Stimulated activated CD8-positive, alpha-beta memory T cell treated with anti-CD3 and anti-CD28 coated beads, Interleukin-7, amount 100 ng/mL, for 1 hour (primary cell): ENCODE results near the gene FEM1B.

ENCODE experiments used
- DNase-seq, 2 donors: peaks; one replicate each; pipeline ENCODE4 v3.0.0-alpha.2; 2020; ENCODE audit warnings: low read depth in 2 of 2

Gene FEM1B

GRCh38 chr15:68325726-68326125 is 48.2 kb downstream of the FEM1B start:
- no peak for DNase-seq

DNA sequence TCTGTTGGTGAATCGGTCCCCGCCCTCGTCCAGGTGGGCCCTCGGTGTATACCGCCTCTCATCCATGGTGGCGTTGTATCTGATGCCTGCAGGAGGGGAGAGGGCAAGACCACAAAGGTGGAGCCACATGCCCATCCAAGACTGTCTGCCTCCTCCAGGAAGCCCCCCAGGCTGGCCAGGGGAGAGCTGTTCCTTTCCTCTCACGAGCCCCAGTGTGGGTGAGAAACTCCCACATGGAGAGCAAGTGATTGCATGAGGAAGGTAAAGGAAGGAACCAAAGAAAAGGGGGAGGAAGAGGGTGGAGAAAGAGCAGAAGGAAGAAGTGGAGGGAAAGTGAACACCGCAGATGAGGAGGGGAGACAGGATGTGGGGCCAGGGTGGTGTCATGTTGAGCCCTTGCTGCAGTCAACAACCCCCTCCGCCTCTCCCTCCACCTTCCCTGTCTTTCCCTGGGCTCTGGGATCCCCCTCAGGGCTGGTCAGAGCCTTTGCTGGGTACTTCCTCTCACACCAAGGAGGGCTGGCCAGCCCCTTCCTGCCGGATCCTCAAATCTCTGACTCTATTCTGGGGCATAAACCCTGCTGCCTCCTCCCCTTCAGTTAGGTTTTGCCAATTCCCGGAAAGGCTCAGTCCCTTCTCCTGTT is 49.3 kb downstream of the FEM1B start:
- no peak for DNase-seq

DNA sequence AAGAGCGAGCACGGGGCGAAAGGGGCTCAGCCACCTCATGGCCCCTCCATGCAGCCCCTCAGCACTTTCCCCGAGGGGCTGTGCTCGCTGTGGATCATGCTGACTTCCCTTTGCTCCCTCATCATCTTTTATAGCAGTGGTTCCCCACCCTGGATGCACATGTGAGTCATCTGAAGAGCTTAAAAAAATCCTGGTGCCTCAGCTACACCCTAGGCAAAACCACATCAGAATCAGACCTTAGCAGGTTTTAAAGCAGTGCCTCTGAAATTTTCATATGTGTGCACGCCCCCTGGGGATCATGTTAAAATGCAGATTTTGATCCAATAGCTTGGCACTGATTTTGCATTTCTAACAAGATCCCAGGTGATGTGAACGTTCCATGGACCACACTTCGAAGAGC is 50.9 kb downstream of the FEM1B start:
- DNase-seq: no peak

DNA sequence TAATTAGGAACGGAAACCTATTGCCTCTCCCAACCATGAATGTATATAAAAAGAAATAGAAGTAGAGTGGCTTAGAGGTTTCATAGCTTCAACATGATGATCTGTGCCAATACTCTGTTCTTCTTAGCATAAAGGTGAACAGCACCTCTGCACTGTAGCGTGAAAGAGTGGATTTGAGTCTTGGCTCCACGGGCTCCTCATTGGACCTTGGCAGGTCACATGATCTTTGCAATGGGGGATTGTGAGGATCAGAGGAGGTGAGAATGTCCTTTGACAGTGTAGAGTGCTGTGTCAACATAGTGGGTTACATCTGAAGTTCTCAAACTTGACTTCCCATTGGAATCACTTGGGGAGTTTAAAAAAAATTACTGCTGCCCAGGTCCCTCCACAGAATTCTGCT is 51.4 kb downstream of the FEM1B start:
- DNase-seq: no peak

DNA sequence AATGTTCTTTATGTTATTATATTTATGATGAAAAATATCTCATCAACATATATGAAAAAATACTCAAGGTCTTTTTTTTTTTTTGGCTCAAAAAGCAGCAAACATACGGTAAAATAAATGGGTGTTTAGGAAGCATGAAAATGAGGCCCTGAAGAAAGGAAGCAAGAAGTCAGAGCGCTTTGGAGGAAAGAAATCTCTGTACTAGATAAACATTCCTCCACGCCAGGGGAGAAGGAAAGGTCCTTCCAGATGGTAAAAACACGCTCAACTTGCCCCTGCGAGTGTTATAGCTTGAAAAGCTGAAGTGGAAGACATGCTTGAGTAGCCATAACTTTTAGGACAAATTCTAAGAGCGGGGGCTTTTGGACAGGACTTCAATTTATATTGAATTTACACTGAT is 52.9 kb downstream of the FEM1B start:
- DNase-seq: no peak

DNA sequence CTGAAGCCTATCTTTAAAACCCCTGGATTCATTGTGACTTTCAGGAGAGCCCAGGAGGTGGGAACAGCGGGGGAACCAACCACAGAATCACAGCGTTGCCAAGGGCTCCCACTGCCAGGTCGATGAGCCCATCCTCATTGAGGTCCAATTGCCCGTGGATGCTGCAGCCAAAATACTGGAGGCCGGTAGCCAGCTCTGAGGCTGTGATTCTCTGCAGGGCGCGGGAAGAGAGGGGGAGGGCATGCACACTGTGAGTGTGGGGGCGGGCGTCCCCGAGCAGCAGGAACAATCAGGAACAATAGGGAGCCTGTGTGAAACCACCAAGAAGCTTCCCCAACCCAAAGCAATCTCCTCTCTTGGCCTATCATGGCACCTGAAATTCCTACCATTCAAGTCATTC is 53.4 kb downstream of the FEM1B start:
- DNase-seq: no peak

DNA sequence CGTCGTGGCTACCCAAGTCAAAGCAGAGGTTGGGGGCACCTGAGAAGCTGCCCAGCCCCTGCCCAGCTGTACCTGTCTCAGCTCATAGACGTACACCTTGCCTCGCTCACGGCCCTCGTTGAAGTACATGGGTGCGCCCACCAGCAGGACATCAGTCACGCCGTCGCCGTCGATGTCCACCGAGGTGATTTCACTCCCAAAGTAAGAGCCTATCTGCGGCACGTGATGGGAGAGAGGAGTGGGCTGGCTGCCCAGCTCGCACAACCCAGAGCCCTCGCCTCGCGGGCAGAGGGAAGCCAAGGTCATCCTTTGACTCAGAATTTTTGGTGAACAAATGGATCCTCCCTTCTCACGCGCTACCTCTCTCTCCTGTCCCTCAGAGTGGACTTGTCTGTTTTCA is 54.7 kb downstream of the FEM1B start:
- DNase-seq: no peak

- DNase-seq: no peak
These were observed 56.4 kb downstream of the FEM1B start for GRCh38 chr15:68333775-68334470.

- no peak for DNase-seq
These were observed 57.1 kb downstream of the FEM1B start for GRCh38 chr15:68334661-68335124.

GRCh38 chr15:68335251-68335650 is 57.7 kb downstream of the FEM1B start:
- DNase-seq: no peak

DNA sequence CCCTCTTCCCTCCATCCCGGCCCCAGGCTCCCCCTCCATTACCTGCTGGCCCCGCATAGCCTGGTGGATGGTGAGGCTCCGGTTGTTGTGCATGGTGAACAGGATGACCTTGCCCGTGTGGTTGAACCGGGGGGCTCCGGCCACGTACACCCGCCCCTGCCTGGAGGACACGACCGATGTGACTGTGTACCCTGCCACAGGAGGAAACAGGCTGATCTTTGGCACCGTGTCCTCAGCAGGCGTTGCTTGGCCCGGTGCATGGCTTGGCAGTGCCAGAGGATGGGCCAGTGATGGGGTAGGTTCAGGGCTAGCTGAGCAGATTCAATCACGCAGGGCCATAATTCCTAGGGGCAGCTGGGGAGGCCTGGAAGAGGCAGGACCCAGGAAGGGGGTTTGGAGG is 58.1 kb downstream of the FEM1B start:
- no peak for DNase-seq

DNA sequence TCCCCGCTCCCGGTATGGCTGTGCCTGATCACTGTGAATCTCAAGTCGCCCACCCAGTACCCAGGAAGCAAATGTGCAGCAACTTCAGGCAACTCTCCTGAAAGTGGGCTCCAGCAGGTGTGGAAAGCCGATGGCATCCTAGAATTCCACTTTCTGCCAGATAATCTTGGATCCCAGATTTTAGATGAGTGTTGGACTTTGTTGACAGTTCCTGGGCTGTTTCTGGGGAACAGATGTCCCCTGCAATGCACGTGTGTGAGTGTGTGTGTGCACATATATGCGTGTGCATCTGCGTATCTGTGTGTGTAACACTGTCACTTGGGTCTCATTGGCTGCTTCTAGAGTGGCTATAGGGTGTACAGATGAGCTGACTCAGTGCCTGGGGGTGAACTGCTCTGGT is 59.0 kb downstream of the FEM1B start:
- no peak for DNase-seq

GRCh38 chr15:68337826-68338225 is 60.3 kb downstream of the FEM1B start:
- no peak for DNase-seq

GRCh38 chr15:68339481-68339880 is 61.9 kb downstream of the FEM1B start:
- no peak for DNase-seq

GRCh38 chr15:68340726-68341671 is 63.5 kb downstream of the FEM1B start:
- no peak for DNase-seq

- no peak for DNase-seq
These were observed 64.5 kb downstream of the FEM1B start for GRCh38 chr15:68341760-68342725.

GRCh38 chr15:68343579-68344225 is 66.2 kb downstream of the FEM1B start:
- DNase-seq: no peak

- DNase-seq: no peak
These were observed 67.1 kb downstream of the FEM1B start for GRCh38 chr15:68344600-68344999.
